ENCODE measurements around the gene TBC1D9.

DNA sequence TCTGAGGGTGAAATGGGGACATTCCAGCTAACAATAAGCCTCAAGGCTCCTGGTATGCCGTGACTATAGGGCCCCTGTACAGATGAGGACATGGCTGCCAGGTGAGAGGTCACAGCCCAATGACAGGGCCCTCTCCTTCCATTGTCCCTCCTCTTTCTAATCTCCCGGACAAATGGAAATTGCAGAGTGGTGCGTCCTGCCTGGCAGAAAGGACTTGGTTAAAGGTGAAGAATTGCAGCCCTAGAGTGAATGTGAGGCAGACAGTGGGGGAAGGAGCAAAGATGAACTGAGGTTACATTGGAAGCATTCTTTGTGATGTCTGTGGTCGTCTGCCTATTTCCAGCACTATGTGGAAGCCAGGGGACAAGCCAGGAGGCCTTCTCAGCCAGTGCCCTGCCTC lies 180.7 kb downstream of the TBC1D9 start:
- TF ChIP-seq, protein P1, sequence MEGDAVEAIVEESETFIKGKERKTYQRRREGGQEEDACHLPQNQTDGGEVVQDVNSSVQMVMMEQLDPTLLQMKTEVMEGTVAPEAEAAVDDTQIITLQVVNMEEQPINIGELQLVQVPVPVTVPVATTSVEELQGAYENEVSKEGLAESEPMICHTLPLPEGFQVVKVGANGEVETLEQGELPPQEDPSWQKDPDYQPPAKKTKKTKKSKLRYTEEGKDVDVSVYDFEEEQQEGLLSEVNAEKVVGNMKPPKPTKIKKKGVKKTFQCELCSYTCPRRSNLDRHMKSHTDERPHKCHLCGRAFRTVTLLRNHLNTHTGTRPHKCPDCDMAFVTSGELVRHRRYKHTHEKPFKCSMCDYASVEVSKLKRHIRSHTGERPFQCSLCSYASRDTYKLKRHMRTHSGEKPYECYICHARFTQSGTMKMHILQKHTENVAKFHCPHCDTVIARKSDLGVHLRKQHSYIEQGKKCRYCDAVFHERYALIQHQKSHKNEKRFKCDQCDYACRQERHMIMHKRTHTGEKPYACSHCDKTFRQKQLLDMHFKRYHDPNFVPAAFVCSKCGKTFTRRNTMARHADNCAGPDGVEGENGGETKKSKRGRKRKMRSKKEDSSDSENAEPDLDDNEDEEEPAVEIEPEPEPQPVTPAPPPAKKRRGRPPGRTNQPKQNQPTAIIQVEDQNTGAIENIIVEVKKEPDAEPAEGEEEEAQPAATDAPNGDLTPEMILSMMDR (conservative IDR thresholded peaks at IDR 0.05; ENCODE audit: low read length): no peak
- TF ChIP-seq EZH2phosphoT487 (IDR thresholded peaks at IDR 0.05; ENCODE audit: borderline replicate concordance): no peak

Data from Loucy (cell line).